Right lobe of liver (tissue), 6 donors: ENCODE data around the gene SPATA20. TPM values are rescaled to one million over a fixed set of nuclear protein-coding genes. Genes with fewer than 3 reads are reported as not detected.
A peak's percentile ranks its signal among the peaks of the same experiment; 100 is the strongest.

Experiments used
- ATAC-seq, 4 donors: fragments of 200-7000 bp; cut with Tn5 transposase; one replicate each; pipeline ENCODE4 v1.9.1; 2020; ENCODE audit warnings: mild to moderate bottlenecking in 4 of 4, moderate library complexity in 4 of 4
- DNase-seq, 3 donors: peaks; one replicate each; pipeline ENCODE4 v3.0.0-alpha.2; 2020
- H3K27ac ChIP-seq, 3 donors: fragments of 200-600 bp; one replicate each; pipeline ENCODE4 v1.8.0; 2022
- H3K27me3 ChIP-seq, 2 donors: fragments of 200-600 bp; one replicate each; pipeline ENCODE4 v1.8.0; 2022
- H3K36me3 ChIP-seq, 4 donors: fragments of 200-600 bp; sonication (generic) in 1 of 4; one replicate each; pipeline versions ENCODE4 v1.5.1 to v1.8.0; 2017 to 2022; ENCODE audit warnings: control low read depth in 1 of 4
- H3K4me1 ChIP-seq, 4 donors: fragments of 200-600 bp; sonication (generic) in 1 of 4; one replicate each; pipeline versions ENCODE4 v1.5.1 to v1.8.0; 2017 to 2022; ENCODE audit warnings: control low read depth in 1 of 4
- H3K4me3 ChIP-seq, 3 donors: fragments of 200-600 bp; one replicate each; pipeline ENCODE4 v1.8.0; 2022
- H3K9me3 ChIP-seq, 4 donors: fragments of 200-600 bp; sonication (generic) in 1 of 4; one replicate each; pipeline versions ENCODE4 v1.5.1 to v1.8.0; 2017 to 2022; ENCODE audit warnings: control low read depth in 1 of 4
- POLR2A ChIP-seq: fragments of 450-650 bp; IDR thresholded peaks from one replicate; pipeline ENCODE4 v1.6.1; 2017; ENCODE audit warnings: antibody characterized with exemption, mild to moderate bottlenecking
- WGBS: methylation state at CpG from one replicate; pipeline ENCODE4 v1.1.6; 2018; ENCODE audit warnings: low coverage, low lambda C conversion rate; ENCODE audit not compliant: insufficient coverage; ENCODE audit errors: missing lambda C conversion rate; 5-methylcytosine and 5-hydroxymethylcytosine counted together
- intact Hi-C, 2 donors: fragments of 100-400 bp; cut with DNase I; formaldehyde crosslinking; loops; one replicate each; pipeline versions ENCODE4 v1.11.2 to v1.14.1; 2022
- total RNA-seq, 6 experiments: library from RNA; depleted of rRNA in 2 of 6; stranded (reverse); fragments of >200 nt in 2 of 6; fragmentation: NEBNext Ultra II Directional in 3 of 6; extraction: Animal tissue kit (Norgen Biotek cat#: 25700) in 3 of 6; gene quantifications; one replicate each; pipeline versions ENCODE4 v1.1.0 to v1.2.4, GENCODE V29; 2016 to 2023
- TF ChIP-seq, protein P1 (sequence below), 4 donors: fragments of 200-600 bp in 3 of 4; fragments of 450-650 bp in 1 of 4; IDR thresholded peaks; one replicate each; pipeline versions ENCODE4 v1.5.1 to v1.8.0; 2016 to 2022; ENCODE audit warnings: antibody characterized with exemption in 4 of 4, mild to moderate bottlenecking in 2 of 4
- donor health status: DM: no; HTN: yes; CAD: no.
- donor health status: DM: no; HTN: no; CAD: no.
- donor health status: DM: no; HTN: no; CAD: no.
- donor health status: DM: no; HTN: yes; CAD: no.
- donor health status: DM: no; HTN: yes; CAD: no.

Gene SPATA20
- total RNA-seq, 6 experiments from 2014 or later = 29.6 to 203 (median 34.2) TPM

DNA sequence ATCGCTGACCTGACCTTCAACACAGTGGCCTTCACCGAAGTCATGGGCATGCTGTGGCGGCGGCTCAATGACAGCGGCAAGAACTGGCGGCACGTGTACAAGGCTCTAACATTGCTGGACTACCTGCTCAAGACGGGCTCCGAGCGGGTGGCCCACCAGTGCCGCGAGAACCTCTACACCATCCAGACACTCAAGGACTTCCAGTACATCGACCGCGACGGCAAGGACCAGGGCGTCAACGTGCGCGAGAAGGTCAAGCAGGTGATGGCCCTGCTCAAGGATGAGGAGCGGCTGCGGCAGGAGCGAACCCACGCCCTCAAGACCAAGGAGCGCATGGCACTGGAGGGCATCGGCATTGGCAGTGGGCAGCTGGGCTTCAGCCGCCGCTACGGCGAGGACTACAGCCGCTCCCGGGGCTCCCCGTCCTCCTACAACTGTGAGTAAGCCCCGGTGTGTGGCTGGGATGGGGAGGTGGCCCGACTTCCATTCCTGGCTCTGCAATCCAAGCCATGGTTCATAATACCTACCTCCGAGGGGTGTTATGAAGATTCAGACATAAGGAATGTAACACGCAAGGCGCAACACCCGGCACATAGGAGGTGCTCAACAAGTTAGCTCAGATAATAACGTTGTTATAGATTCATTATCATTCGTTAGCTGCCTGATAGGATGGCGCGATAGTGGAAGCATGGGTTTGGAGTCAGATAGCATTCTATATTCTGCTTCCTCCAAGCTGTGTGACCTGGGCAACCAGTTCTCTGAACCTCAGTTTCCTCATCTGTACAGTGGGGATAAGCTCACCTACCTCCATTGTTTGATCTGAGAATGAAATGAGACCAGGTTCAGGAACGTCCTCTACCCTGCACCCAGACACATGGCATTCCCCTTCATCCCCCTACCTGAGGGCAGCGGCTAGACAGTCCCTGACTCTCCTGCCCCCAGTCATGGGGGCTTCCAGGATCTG, 10.0 kb upstream of the SPATA20 start:
- intact Hi-C loops = no loop called here
- no peaks in the 10 kb centered on the region for H3K9me3 ChIP-seq
- no peaks in the 10 kb centered on the region for H3K36me3 ChIP-seq
- H3K4me3 ChIP-seq = no peak overlapping the region
- H3K27ac ChIP-seq = no peak overlapping the region
- DNase-seq = no peak
- H3K4me1 ChIP-seq = peaks cover 0 to 15% (median 0%) of the 10 kb centered on the region in 4 donors
- ATAC-seq = no peak
- 94% methylated on average over 25 of the region's 45 CpGs for WGBS
- H3K27me3 ChIP-seq = peaks cover 0 to 6% of the 10 kb centered on the region in 2 donors
- TF ChIP-seq POLR2A = no peak
- TF ChIP-seq, protein P1, sequence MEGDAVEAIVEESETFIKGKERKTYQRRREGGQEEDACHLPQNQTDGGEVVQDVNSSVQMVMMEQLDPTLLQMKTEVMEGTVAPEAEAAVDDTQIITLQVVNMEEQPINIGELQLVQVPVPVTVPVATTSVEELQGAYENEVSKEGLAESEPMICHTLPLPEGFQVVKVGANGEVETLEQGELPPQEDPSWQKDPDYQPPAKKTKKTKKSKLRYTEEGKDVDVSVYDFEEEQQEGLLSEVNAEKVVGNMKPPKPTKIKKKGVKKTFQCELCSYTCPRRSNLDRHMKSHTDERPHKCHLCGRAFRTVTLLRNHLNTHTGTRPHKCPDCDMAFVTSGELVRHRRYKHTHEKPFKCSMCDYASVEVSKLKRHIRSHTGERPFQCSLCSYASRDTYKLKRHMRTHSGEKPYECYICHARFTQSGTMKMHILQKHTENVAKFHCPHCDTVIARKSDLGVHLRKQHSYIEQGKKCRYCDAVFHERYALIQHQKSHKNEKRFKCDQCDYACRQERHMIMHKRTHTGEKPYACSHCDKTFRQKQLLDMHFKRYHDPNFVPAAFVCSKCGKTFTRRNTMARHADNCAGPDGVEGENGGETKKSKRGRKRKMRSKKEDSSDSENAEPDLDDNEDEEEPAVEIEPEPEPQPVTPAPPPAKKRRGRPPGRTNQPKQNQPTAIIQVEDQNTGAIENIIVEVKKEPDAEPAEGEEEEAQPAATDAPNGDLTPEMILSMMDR (IDR thresholded peaks at IDR 0.05) = no peak

DNA sequence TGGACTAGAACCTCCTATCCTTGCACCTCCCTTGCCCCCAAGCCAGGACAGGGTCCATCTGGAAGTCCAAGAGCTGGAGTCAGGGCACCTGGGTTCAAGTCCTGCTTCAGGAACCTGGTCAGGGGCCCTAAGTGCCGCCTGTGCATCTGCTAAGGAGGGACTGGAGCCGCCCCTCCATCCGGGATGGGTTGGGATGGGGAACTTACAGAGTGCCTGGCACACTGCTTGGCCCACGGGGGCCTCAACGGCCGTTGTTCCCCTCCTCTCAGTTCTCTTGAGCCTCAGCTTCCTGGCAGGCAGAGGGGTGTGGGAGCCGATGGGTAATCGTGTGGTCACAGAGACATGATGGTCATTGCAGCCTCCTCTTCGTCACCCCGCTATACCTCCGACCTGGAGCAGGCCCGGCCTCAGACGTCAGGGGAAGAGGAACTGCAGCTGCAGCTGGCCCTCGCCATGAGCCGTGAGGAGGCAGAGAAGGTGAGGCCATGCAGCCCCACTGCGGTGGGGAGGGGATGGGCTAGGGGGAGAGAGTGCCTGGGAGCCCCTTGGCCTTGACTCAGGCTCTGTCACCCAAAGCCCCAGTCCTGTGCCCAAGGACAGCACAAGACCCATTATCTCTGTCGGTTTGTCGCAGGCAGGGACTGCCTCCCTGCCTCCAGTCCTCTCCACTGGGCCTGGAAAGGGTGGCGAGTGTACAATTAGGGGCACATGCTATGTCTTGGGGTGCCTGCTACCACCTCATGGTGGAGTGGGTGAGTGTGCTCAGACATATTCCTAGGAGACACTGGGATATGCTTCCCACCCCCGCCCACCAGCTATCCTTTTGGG, 9.0 kb upstream of the SPATA20 start:
- DNase-seq (no peak), ATAC-seq (no peak)
- Histone ChIP-seq H3K27ac (no peak overlapping the region), H3K4me3 (no peak overlapping the region), H3K27me3 (no peaks in the 10 kb centered on the region), H3K9me3 (no peaks in the 10 kb centered on the region), H3K4me1 (peaks cover 0 to 22% (median 3%) of the 10 kb centered on the region in 4 donors), H3K36me3 (no peaks in the 10 kb centered on the region)
- intact Hi-C loops = no loop called here
- 84% methylated on average over 5 of the region's 20 CpGs for WGBS
- TF ChIP-seq, protein P1 (IDR thresholded peaks at IDR 0.05) = no peak
- no peak for TF ChIP-seq POLR2A

DNA sequence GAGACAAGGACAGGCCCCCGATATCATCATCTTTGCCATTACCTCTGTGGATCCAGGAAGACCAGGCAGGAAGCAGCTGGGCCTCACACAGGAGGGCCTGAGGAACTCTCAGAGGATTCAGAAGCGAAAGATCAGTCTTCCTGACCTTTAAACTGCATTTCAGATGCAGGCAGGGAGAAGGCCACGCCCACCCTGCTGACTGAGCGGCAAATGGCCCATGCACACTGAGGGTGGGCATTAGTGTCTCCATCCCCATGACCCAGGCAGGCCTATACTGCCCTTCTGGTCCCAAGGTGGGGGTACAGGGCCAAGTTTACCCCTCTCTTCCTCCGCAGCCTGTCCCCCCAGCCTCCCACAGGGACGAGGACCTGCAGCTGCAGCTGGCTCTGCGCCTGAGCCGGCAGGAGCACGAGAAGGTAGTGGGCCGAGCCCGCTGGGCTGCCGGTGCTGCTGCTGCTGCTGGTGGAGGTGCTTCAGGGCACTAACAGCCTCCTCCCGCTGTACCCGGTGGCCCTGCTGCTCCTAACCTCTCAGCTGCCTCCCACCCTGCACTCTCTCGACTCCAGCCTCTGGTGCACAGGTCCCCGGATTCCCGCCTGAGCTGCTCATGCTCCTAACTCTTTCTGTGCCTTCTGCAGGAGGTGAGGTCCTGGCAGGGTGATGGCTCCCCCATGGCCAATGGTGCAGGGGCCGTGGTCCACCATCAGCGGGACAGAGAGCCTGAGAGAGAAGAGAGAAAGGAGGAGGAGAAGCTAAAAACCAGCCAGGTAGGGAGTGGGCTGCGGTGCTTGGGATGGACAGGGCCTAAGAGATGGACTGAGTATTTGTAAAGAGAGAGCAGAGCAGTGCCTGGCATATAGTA, 8.2 kb upstream of the SPATA20 start:
- DNase-seq = peak in 2 of 3 donors; percentile 29 to 54
- H3K27ac ChIP-seq = no peak overlapping the region

More for the DNA sequence above, 8.2 kb upstream of the SPATA20 start:
- no peaks in the 10 kb centered on the region for H3K27me3 ChIP-seq
- intact Hi-C loops = no loop called here
- H3K9me3 ChIP-seq = no peaks in the 10 kb centered on the region
- ATAC-seq = no peak
- 79% methylated on average over 5 of the region's 20 CpGs for WGBS
- peaks cover 0 to 20% (median 3%) of the 10 kb centered on the region in 4 donors for H3K4me1 ChIP-seq
- H3K4me3 ChIP-seq = no peak overlapping the region
- TF ChIP-seq, protein P1 (IDR thresholded peaks at IDR 0.05) = no peak
- TF ChIP-seq POLR2A = no peak
- H3K36me3 ChIP-seq = no peaks in the 10 kb centered on the region
